GM21526 (cell line): ENCODE results near the gene CELF6.
A peak's percentile ranks its signal among the peaks of the same experiment; 100 is the strongest.
"Not testable (repeated sequence)": the region's sequence is repeated elsewhere in the genome, so short reads cannot be mapped to it uniquely, and the experiment has no call there.

ENCODE experiments used
- ATAC-seq: cut with Tn5 transposase; IDR thresholded peaks from one replicate; pipeline ENCODE4 v1.9.1; 2021; ENCODE audit warnings: moderate library complexity; ENCODE audit not compliant: unreplicated experiment, low FRiP score

Gene CELF6

GRCh38 chr15:72318408-72318942, 1.5 kb downstream of the CELF6 start:
- no peak for ATAC-seq

- ATAC-seq, result no peak
Measured at GRCh38 chr15:72315706-72316370, 4.1 kb downstream of the CELF6 start.

- ATAC-seq, result no peak
Measured at GRCh38 chr15:72313881-72314280, 6.1 kb downstream of the CELF6 start.

- no peak for ATAC-seq
Measured at GRCh38 chr15:72313448-72313840, 6.5 kb downstream of the CELF6 start.

- ATAC-seq, result peak; percentile 70
Measured at GRCh38 chr15:72312605-72313447, 7.1 kb downstream of the CELF6 start.

GRCh38 chr15:72307026-72307425, 12.9 kb downstream of the CELF6 start:
- ATAC-seq, result no peak

- ATAC-seq, result no peak
Measured at GRCh38 chr15:72306211-72306785, 13.7 kb downstream of the CELF6 start.

GRCh38 chr15:72304596-72304995, 15.4 kb downstream of the CELF6 start:
- ATAC-seq, result no peak

GRCh38 chr15:72302955-72303354, 17.0 kb downstream of the CELF6 start:
- ATAC-seq, result no peak

- no peak for ATAC-seq
Measured at GRCh38 chr15:72289597-72290325, 30.2 kb downstream of the CELF6 start.

GRCh38 chr15:72288796-72289596, 31.0 kb downstream of the CELF6 start:
- no peak for ATAC-seq

- ATAC-seq, result no peak
Measured at GRCh38 chr15:72285927-72286516, 33.9 kb downstream of the CELF6 start.

- ATAC-seq, result no peak
Measured at GRCh38 chr15:72285402-72285801, 34.6 kb downstream of the CELF6 start.

GRCh38 chr15:72284781-72285180, 35.2 kb downstream of the CELF6 start:
- no peak for ATAC-seq

GRCh38 chr15:72281713-72282112, 38.2 kb downstream of the CELF6 start:
- no peak for ATAC-seq

- no peak for ATAC-seq
Measured at GRCh38 chr15:72280751-72281150, 39.2 kb downstream of the CELF6 start.

- no peak for ATAC-seq
Measured at GRCh38 chr15:72278737-72279136, 41.2 kb downstream of the CELF6 start.

- no peak for ATAC-seq
Measured at GRCh38 chr15:72276326-72276700, 43.6 kb downstream of the CELF6 start.

GRCh38 chr15:72275635-72276325, 44.2 kb downstream of the CELF6 start:
- ATAC-seq, result not testable (repeated sequence)
